ENCODE data around the gene CCKAR.

The CCKAR gene

GRCh38 chr4:26455571-26455970 lies 34.7 kb downstream of the CCKAR start:
- Histone ChIP-seq H3K4me1 (ENCODE audit: insufficient read depth, low read length) (peaks cover 46% of the 10 kb centered on the region), H3K27me3 (ENCODE audit: control insufficient read depth in 1 of 2, insufficient read depth in 2 of 2, low read length in 2 of 2) (no peaks in the 10 kb centered on the region)

GRCh38 chr4:26454961-26455360 lies 35.3 kb downstream of the CCKAR start:
- Histone ChIP-seq H3K9ac (ENCODE audit: low read length) (no peak overlapping the region), H3K4me1 (ENCODE audit: insufficient read depth, low read length) (peaks cover 49% of the 10 kb centered on the region), H3K27ac (ENCODE audit: low read depth, low read length) (no peak overlapping the region), H3K36me3 (ENCODE audit: insufficient read depth, low read length) (no peaks in the 10 kb centered on the region), H3K4me3 (ENCODE audit: low read depth in 1 of 2, low read length in 2 of 2) (no peak overlapping the region), H3K27me3 (ENCODE audit: control insufficient read depth in 1 of 2, insufficient read depth in 2 of 2, low read length in 2 of 2) (no peaks in the 10 kb centered on the region), H3K9me3 (ENCODE audit: low read length) (no peaks in the 10 kb centered on the region)

More at GRCh38 chr4:26455571-26455970, 34.7 kb downstream of the CCKAR start:
- no peak overlapping the region for H3K9ac ChIP-seq (ENCODE audit: low read length)
- H3K36me3 ChIP-seq (ENCODE audit: insufficient read depth, low read length), result no peaks in the 10 kb centered on the region
- no peak overlapping the region for H3K27ac ChIP-seq (ENCODE audit: low read depth, low read length)
- H3K9me3 ChIP-seq (ENCODE audit: low read length), result no peaks in the 10 kb centered on the region
- no peak overlapping the region for H3K4me3 ChIP-seq (ENCODE audit: low read depth in 1 of 2, low read length in 2 of 2)

- Histone ChIP-seq H3K27me3 (ENCODE audit: control insufficient read depth in 1 of 2, insufficient read depth in 2 of 2, low read length in 2 of 2) (no peaks in the 10 kb centered on the region), H3K27ac (ENCODE audit: low read depth, low read length) (peak overlapping the region; percentile 45), H3K36me3 (ENCODE audit: insufficient read depth, low read length) (no peaks in the 10 kb centered on the region), H3K4me3 (ENCODE audit: low read depth in 1 of 2, low read length in 2 of 2) (peak overlapping the region in 1 of 2 donors; percentile 17), H3K9ac (ENCODE audit: low read length) (no peak overlapping the region), H3K9me3 (ENCODE audit: low read length) (no peaks in the 10 kb centered on the region), H3K4me1 (ENCODE audit: insufficient read depth, low read length) (peaks cover 34% of the 10 kb centered on the region)
Observed at GRCh38 chr4:26452565-26453531, 37.4 kb downstream of the CCKAR start.

GRCh38 chr4:26451597-26451996 lies 38.7 kb downstream of the CCKAR start:
- no peaks in the 10 kb centered on the region for H3K9me3 ChIP-seq (ENCODE audit: low read length)

GRCh38 chr4:26450418-26450817 lies 39.9 kb downstream of the CCKAR start:
- H3K4me1 ChIP-seq (ENCODE audit: insufficient read depth, low read length), result peaks cover 28% of the 10 kb centered on the region
- no peaks in the 10 kb centered on the region for H3K9me3 ChIP-seq (ENCODE audit: low read length)
- no peaks in the 10 kb centered on the region for H3K27me3 ChIP-seq (ENCODE audit: control insufficient read depth in 1 of 2, insufficient read depth in 2 of 2, low read length in 2 of 2)
- no peaks in the 10 kb centered on the region for H3K36me3 ChIP-seq (ENCODE audit: insufficient read depth, low read length)
- no peak overlapping the region for H3K9ac ChIP-seq (ENCODE audit: low read length)
- H3K27ac ChIP-seq (ENCODE audit: low read depth, low read length), result no peak overlapping the region
- no peak overlapping the region for H3K4me3 ChIP-seq (ENCODE audit: low read depth in 1 of 2, low read length in 2 of 2)

More at GRCh38 chr4:26451597-26451996, 38.7 kb downstream of the CCKAR start:
- no peaks in the 10 kb centered on the region for H3K36me3 ChIP-seq (ENCODE audit: insufficient read depth, low read length)
- no peak overlapping the region for H3K9ac ChIP-seq (ENCODE audit: low read length)
- no peak overlapping the region for H3K27ac ChIP-seq (ENCODE audit: low read depth, low read length)
- peaks cover 28% of the 10 kb centered on the region for H3K4me1 ChIP-seq (ENCODE audit: insufficient read depth, low read length)
- H3K4me3 ChIP-seq (ENCODE audit: low read depth in 1 of 2, low read length in 2 of 2), result no peak overlapping the region
- H3K27me3 ChIP-seq (ENCODE audit: control insufficient read depth in 1 of 2, insufficient read depth in 2 of 2, low read length in 2 of 2), result no peaks in the 10 kb centered on the region

- Histone ChIP-seq H3K36me3 (ENCODE audit: insufficient read depth, low read length) (no peaks in the 10 kb centered on the region), H3K4me1 (ENCODE audit: insufficient read depth, low read length) (peaks cover 20% of the 10 kb centered on the region), H3K27me3 (ENCODE audit: control insufficient read depth in 1 of 2, insufficient read depth in 2 of 2, low read length in 2 of 2) (no peaks in the 10 kb centered on the region), H3K9ac (ENCODE audit: low read length) (no peak overlapping the region), H3K27ac (ENCODE audit: low read depth, low read length) (no peak overlapping the region), H3K9me3 (ENCODE audit: low read length) (no peaks in the 10 kb centered on the region), H3K4me3 (ENCODE audit: low read depth in 1 of 2, low read length in 2 of 2) (no peak overlapping the region)
Observed at GRCh38 chr4:26447378-26447777, 42.9 kb downstream of the CCKAR start.

GRCh38 chr4:26441771-26442170 lies 48.5 kb downstream of the CCKAR start:
- H3K9ac ChIP-seq (ENCODE audit: low read length), result no peak overlapping the region
- H3K27ac ChIP-seq (ENCODE audit: low read depth, low read length), result peak overlapping the region; percentile 28
- H3K36me3 ChIP-seq (ENCODE audit: insufficient read depth, low read length), result no peaks in the 10 kb centered on the region
- no peaks in the 10 kb centered on the region for H3K27me3 ChIP-seq (ENCODE audit: control insufficient read depth in 1 of 2, insufficient read depth in 2 of 2, low read length in 2 of 2)
- peaks cover 18% of the 10 kb centered on the region for H3K4me1 ChIP-seq (ENCODE audit: insufficient read depth, low read length)
- H3K4me3 ChIP-seq (ENCODE audit: low read depth in 1 of 2, low read length in 2 of 2), result no peak overlapping the region
- no peaks in the 10 kb centered on the region for H3K9me3 ChIP-seq (ENCODE audit: low read length)

GRCh38 chr4:26441102-26441501 lies 49.2 kb downstream of the CCKAR start:
- Histone ChIP-seq H3K4me1 (ENCODE audit: insufficient read depth, low read length) (peaks cover 23% of the 10 kb centered on the region), H3K36me3 (ENCODE audit: insufficient read depth, low read length) (no peaks in the 10 kb centered on the region), H3K27me3 (ENCODE audit: control insufficient read depth in 1 of 2, insufficient read depth in 2 of 2, low read length in 2 of 2) (no peaks in the 10 kb centered on the region), H3K9ac (ENCODE audit: low read length) (no peak overlapping the region), H3K4me3 (ENCODE audit: low read depth in 1 of 2, low read length in 2 of 2) (no peak overlapping the region), H3K27ac (ENCODE audit: low read depth, low read length) (no peak overlapping the region), H3K9me3 (ENCODE audit: low read length) (no peaks in the 10 kb centered on the region)

GRCh38 chr4:26434030-26434639 lies 56.1 kb downstream of the CCKAR start:
- Histone ChIP-seq H3K4me3 (ENCODE audit: low read depth in 1 of 2, low read length in 2 of 2) (no peak overlapping the region), H3K9ac (ENCODE audit: low read length) (no peak overlapping the region), H3K27me3 (ENCODE audit: control insufficient read depth in 1 of 2, insufficient read depth in 2 of 2, low read length in 2 of 2) (no peaks in the 10 kb centered on the region), H3K36me3 (ENCODE audit: insufficient read depth, low read length) (peaks cover 10% of the 10 kb centered on the region), H3K9me3 (ENCODE audit: low read length) (no peaks in the 10 kb centered on the region), H3K4me1 (ENCODE audit: insufficient read depth, low read length) (peaks cover 35% of the 10 kb centered on the region), H3K27ac (ENCODE audit: low read depth, low read length) (no peak overlapping the region)

- H3K4me3 ChIP-seq (ENCODE audit: low read depth in 1 of 2, low read length in 2 of 2), result no peak overlapping the region
- peaks cover 35% of the 10 kb centered on the region for H3K4me1 ChIP-seq (ENCODE audit: insufficient read depth, low read length)
- H3K27me3 ChIP-seq (ENCODE audit: control insufficient read depth in 1 of 2, insufficient read depth in 2 of 2, low read length in 2 of 2), result no peaks in the 10 kb centered on the region
- no peaks in the 10 kb centered on the region for H3K9me3 ChIP-seq (ENCODE audit: low read length)
- no peak overlapping the region for H3K27ac ChIP-seq (ENCODE audit: low read depth, low read length)
- H3K9ac ChIP-seq (ENCODE audit: low read length), result no peak overlapping the region
- peaks cover 15% of the 10 kb centered on the region for H3K36me3 ChIP-seq (ENCODE audit: insufficient read depth, low read length)
Observed at GRCh38 chr4:26433556-26433955, 56.7 kb downstream of the CCKAR start.

- H3K27ac ChIP-seq (ENCODE audit: low read depth, low read length), result peak overlapping the region; percentile 38
- H3K4me3 ChIP-seq (ENCODE audit: low read depth in 1 of 2, low read length in 2 of 2), result no peak overlapping the region
- peaks cover 35% of the 10 kb centered on the region for H3K4me1 ChIP-seq (ENCODE audit: insufficient read depth, low read length)
- peaks cover 19% of the 10 kb centered on the region for H3K36me3 ChIP-seq (ENCODE audit: insufficient read depth, low read length)
- no peak overlapping the region for H3K9ac ChIP-seq (ENCODE audit: low read length)
- H3K9me3 ChIP-seq (ENCODE audit: low read length), result no peaks in the 10 kb centered on the region
- H3K27me3 ChIP-seq (ENCODE audit: control insufficient read depth in 1 of 2, insufficient read depth in 2 of 2, low read length in 2 of 2), result no peaks in the 10 kb centered on the region
Observed at GRCh38 chr4:26432419-26432818, 57.9 kb downstream of the CCKAR start.

Data from muscle layer of colon (tissue), 2 donors.